GM12875 (cell line): ENCODE results near the gene ABCG4.
"Not testable (repeated sequence)": the region's sequence is repeated elsewhere in the genome, so short reads cannot be mapped to it uniquely, and the experiment has no call there.

Experiments used
- H3K4me3 ChIP-seq: one replicate; pipeline ENCODE4 v1.5.1; 2011; ENCODE audit warnings: low read depth, low read length, control low read depth
- CTCF ChIP-seq: IDR thresholded peaks from 2 replicates; pipeline ENCODE4 v1.5.1; 2011; ENCODE audit warnings: low read depth, mild to moderate bottlenecking, control low read depth, inconsistent platforms, low read length, moderate library complexity, borderline replicate concordance; ENCODE audit not compliant: insufficient read depth

The ABCG4 gene

GRCh38 chr11:119178166-119178680, 29.4 kb downstream of the ABCG4 start:
- no peak for TF ChIP-seq CTCF
- H3K4me3 ChIP-seq, result no peak overlapping the region

GRCh38 chr11:119179342-119179741, 30.5 kb downstream of the ABCG4 start:
- no peak overlapping the region for H3K4me3 ChIP-seq
- TF ChIP-seq CTCF, result no peak

GRCh38 chr11:119179983-119180382, 31.1 kb downstream of the ABCG4 start:
- no peak for TF ChIP-seq CTCF
- no peak overlapping the region for H3K4me3 ChIP-seq

GRCh38 chr11:119180729-119181676, 32.2 kb downstream of the ABCG4 start:
- no peak overlapping the region for H3K4me3 ChIP-seq
- TF ChIP-seq CTCF, result no peak

GRCh38 chr11:119181677-119182412, 33.0 kb downstream of the ABCG4 start:
- TF ChIP-seq CTCF, result no peak
- no peak overlapping the region for H3K4me3 ChIP-seq

GRCh38 chr11:119184399-119184798, 35.5 kb downstream of the ABCG4 start:
- not testable (repeated sequence) for H3K4me3 ChIP-seq

- no peak for TF ChIP-seq CTCF
- no peak overlapping the region for H3K4me3 ChIP-seq
These were observed 37.3 kb downstream of the ABCG4 start for GRCh38 chr11:119185981-119186634.
